ENCODE results near the gene PDE3B. TPM values are rescaled to one million over a fixed set of nuclear protein-coding genes. Genes with fewer than 3 reads are reported as not detected.
"Not testable (repeated sequence)": the region's sequence is repeated elsewhere in the genome, so short reads cannot be mapped to it uniquely, and the experiment has no call there.

The PDE3B gene
- total and polyA plus RNA-seq, 7 donors: 0.11 to 0.59 (median 0.30) TPM

DNA sequence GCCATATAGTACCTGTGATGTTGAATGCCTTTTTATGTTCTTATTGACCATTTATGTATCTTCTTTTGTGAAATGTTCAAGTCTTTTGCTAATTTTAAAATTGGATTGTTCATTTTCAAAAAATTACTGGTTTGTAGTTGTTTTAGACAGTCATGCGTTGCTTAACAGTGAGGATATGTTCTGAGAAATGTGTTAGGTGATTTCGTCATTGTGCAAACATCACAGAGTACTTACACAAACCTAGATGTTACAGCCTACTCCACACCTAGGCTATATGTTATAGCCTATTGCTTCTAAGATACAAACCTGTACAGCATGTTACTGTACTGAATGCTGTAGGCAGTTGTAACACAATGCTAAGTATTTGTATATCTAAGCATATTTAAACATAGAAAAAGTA is 32.5 kb downstream of the PDE3B start:
- ATAC-seq: no peak
- intact Hi-C loops (cut with DNase I): no loop called here
- no peaks in the 10 kb centered on the region for H3K27me3 ChIP-seq (ENCODE audit: insufficient read depth in 3 of 3, low read length in 2 of 3)
- no peaks in the 10 kb centered on the region for H3K4me1 ChIP-seq
- DNase-seq: no peak
- no peaks in the 10 kb centered on the region for H3K9me3 ChIP-seq
- H3K4me3 ChIP-seq: no peak overlapping the region
- TF ChIP-seq, protein P1, sequence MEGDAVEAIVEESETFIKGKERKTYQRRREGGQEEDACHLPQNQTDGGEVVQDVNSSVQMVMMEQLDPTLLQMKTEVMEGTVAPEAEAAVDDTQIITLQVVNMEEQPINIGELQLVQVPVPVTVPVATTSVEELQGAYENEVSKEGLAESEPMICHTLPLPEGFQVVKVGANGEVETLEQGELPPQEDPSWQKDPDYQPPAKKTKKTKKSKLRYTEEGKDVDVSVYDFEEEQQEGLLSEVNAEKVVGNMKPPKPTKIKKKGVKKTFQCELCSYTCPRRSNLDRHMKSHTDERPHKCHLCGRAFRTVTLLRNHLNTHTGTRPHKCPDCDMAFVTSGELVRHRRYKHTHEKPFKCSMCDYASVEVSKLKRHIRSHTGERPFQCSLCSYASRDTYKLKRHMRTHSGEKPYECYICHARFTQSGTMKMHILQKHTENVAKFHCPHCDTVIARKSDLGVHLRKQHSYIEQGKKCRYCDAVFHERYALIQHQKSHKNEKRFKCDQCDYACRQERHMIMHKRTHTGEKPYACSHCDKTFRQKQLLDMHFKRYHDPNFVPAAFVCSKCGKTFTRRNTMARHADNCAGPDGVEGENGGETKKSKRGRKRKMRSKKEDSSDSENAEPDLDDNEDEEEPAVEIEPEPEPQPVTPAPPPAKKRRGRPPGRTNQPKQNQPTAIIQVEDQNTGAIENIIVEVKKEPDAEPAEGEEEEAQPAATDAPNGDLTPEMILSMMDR (IDR thresholded peaks at IDR 0.05): no peak
- H3K27ac ChIP-seq: no peak overlapping the region
- no peaks in the 10 kb centered on the region for H3K36me3 ChIP-seq (ENCODE audit: insufficient read depth in 1 of 2, low read depth in 1 of 2)
- 92 to 98% (median 96%) methylated on average over 2 of the region's 2 CpGs for WGBS, 3 donors

GRCh38 chr11:14677146-14677545 is 33.5 kb downstream of the PDE3B start:
- 91 to 93% (median 91%) methylated on average over 2 of the region's 2 CpGs for WGBS, 3 donors
- intact Hi-C loops (cut with DNase I): no loop called here
- Histone ChIP-seq H3K27me3 (ENCODE audit: insufficient read depth in 3 of 3, low read length in 2 of 3) (no peaks in the 10 kb centered on the region), H3K4me3 (no peak overlapping the region), H3K27ac (no peak overlapping the region), H3K9me3 (no peaks in the 10 kb centered on the region), H3K36me3 (ENCODE audit: insufficient read depth in 1 of 2, low read depth in 1 of 2) (no peaks in the 10 kb centered on the region), H3K4me1 (no peaks in the 10 kb centered on the region)
- no peak for DNase-seq
- TF ChIP-seq, protein P1 (IDR thresholded peaks at IDR 0.05): no peak
- no peak for ATAC-seq

GRCh38 chr11:14678350-14678749 is 34.7 kb downstream of the PDE3B start:
- no peak overlapping the region for H3K27ac ChIP-seq

GRCh38 chr11:14679662-14680061 is 36.1 kb downstream of the PDE3B start:
- H3K4me3 ChIP-seq: no peak overlapping the region
- H3K9me3 ChIP-seq: no peaks in the 10 kb centered on the region
- no peak overlapping the region for H3K27ac ChIP-seq
- TF ChIP-seq, protein P1 (IDR thresholded peaks at IDR 0.05): no peak
- WGBS, 3 donors: 86 to 91% (median 87%) methylated on average over 3 of the region's 3 CpGs
- intact Hi-C loops (cut with DNase I): no loop called here
- ATAC-seq: no peak
- no peaks in the 10 kb centered on the region for H3K4me1 ChIP-seq
- no peak for DNase-seq
- H3K27me3 ChIP-seq (ENCODE audit: insufficient read depth in 3 of 3, low read length in 2 of 3): no peaks in the 10 kb centered on the region
- H3K36me3 ChIP-seq (ENCODE audit: insufficient read depth in 1 of 2, low read depth in 1 of 2): no peaks in the 10 kb centered on the region

More at GRCh38 chr11:14678350-14678749, 34.7 kb downstream of the PDE3B start:
- 62 to 97% (median 94%) methylated on average over 2 of the region's 2 CpGs for WGBS, 3 donors
- Histone ChIP-seq H3K36me3 (ENCODE audit: insufficient read depth in 1 of 2, low read depth in 1 of 2) (no peaks in the 10 kb centered on the region), H3K27me3 (ENCODE audit: insufficient read depth in 3 of 3, low read length in 2 of 3) (no peaks in the 10 kb centered on the region), H3K4me1 (no peaks in the 10 kb centered on the region), H3K4me3 (no peak overlapping the region), H3K9me3 (no peaks in the 10 kb centered on the region)
- DNase-seq (no peak), ATAC-seq (no peak)
- intact Hi-C loops (cut with DNase I): no loop called here
- TF ChIP-seq, protein P1 (IDR thresholded peaks at IDR 0.05): no peak

GRCh38 chr11:14684234-14684915 is 40.8 kb downstream of the PDE3B start:
- H3K4me1 ChIP-seq; intact Hi-C loops (cut with DNase I); H3K27me3 ChIP-seq (ENCODE audit: insufficient read depth in 3 of 3, low read length in 2 of 3); H3K36me3 ChIP-seq (ENCODE audit: insufficient read depth in 1 of 2, low read depth in 1 of 2); ATAC-seq; H3K4me3 ChIP-seq; H3K9me3 ChIP-seq; DNase-seq; H3K27ac ChIP-seq: not testable (repeated sequence)
- WGBS, 3 donors: 80 to 86% (median 84%) methylated on average over 6 of the region's 6 CpGs

Measured in psoas muscle (tissue), 8 donors.